Fibroblast of lung (primary cell): ENCODE results near the gene KIF16B. TPM values are rescaled to one million over a fixed set of nuclear protein-coding genes. Genes with fewer than 3 reads are reported as not detected.

Experiments
- DNase-seq, 2 donors: peaks; one replicate each; pipeline versions ENCODE4 v3.0.0 to v3.0.0-alpha.2; 2010; ENCODE audit warnings: low read depth in 2 of 2
- H2AFZ ChIP-seq: 2 replicates; pipeline ENCODE4 v1.5.1; 2012; ENCODE audit warnings: low read length, control low read depth, inconsistent platforms
- H3K27ac ChIP-seq: 2 replicates; pipeline ENCODE4 v1.5.1; 2011; ENCODE audit warnings: low read length, control low read depth; ENCODE audit not compliant: insufficient read depth
- H3K27me3 ChIP-seq: 2 replicates; pipeline ENCODE4 v1.5.1; 2011; ENCODE audit warnings: mild to moderate bottlenecking, low read length; ENCODE audit not compliant: control insufficient read depth, insufficient read depth
- H3K36me3 ChIP-seq: 2 replicates; pipeline ENCODE4 v1.5.1; 2011; ENCODE audit warnings: low read length; ENCODE audit not compliant: control insufficient read depth, insufficient read depth
- H3K4me1 ChIP-seq: 2 replicates; pipeline ENCODE4 v1.5.1; 2011; ENCODE audit warnings: low read length; ENCODE audit not compliant: control insufficient read depth, insufficient read depth; ENCODE audit errors: extremely low read depth
- H3K4me2 ChIP-seq: 2 replicates; pipeline ENCODE4 v1.5.1; 2011; ENCODE audit warnings: low read length, control low read depth; ENCODE audit not compliant: insufficient read depth; ENCODE audit errors: extremely low read depth
- H3K4me3 ChIP-seq, 4 experiments: fragments of 200-600 bp in 1 of 4; sonication (generic) in 1 of 4; replicated peaks in 1 of 4; 2 replicates each; pipeline ENCODE4 v1.5.1; 2011 to 2016; ENCODE audit warnings: low read length in 4 of 4, low read depth in 3 of 4, mild to moderate bottlenecking in 3 of 4, control low read depth in 2 of 4, inconsistent platforms in 1 of 4, mixed read lengths in 1 of 4; ENCODE audit not compliant: insufficient read depth in 1 of 4; ENCODE audit errors: control extremely low read depth in 1 of 4
- H3K79me2 ChIP-seq: 2 replicates; pipeline ENCODE4 v1.5.1; 2012; ENCODE audit warnings: mild to moderate bottlenecking, low read length, inconsistent platforms; ENCODE audit not compliant: control insufficient read depth, insufficient read depth
- H3K9ac ChIP-seq: 2 replicates; pipeline ENCODE4 v1.5.1; 2011; ENCODE audit warnings: mild to moderate bottlenecking, low read length, control low read depth; ENCODE audit not compliant: insufficient read depth
- H3K9me3 ChIP-seq: 2 replicates; pipeline ENCODE4 v1.5.1; 2012; ENCODE audit warnings: low read depth, low read length; ENCODE audit not compliant: control insufficient read depth, insufficient read depth
- H4K20me1 ChIP-seq: 2 replicates; pipeline ENCODE4 v1.5.1; 2011; ENCODE audit warnings: low read length; ENCODE audit not compliant: control insufficient read depth, insufficient read depth; ENCODE audit errors: extremely low read depth
- CTCF ChIP-seq, 2 donors: IDR thresholded peaks in 1 of 2; conservative IDR thresholded peaks in 1 of 2; 1 replicate in 1 of 2; 2 replicates in 1 of 2; pipeline ENCODE4 v1.5.1; 2011 to 2012; ENCODE audit warnings: low read length in 2 of 2, control low read depth in 1 of 2, inconsistent platforms in 1 of 2, low read depth in 1 of 2, mild to moderate bottlenecking in 1 of 2
- EZH2 ChIP-seq: IDR thresholded peaks from 2 replicates; pipeline ENCODE4 v1.5.1; 2012; ENCODE audit warnings: low read length, control low read depth, mild to moderate bottlenecking; ENCODE audit errors: missing control alignments
- polyA plus RNA-seq, 2 donors: library from polyadenylated mRNA; depleted of rRNA in 1 of 2; stranded (reverse) in 1 of 2; unstranded in 1 of 2; fragments of >200 nt; gene quantifications; 2 replicates each; pipeline ENCODE4 v1.2.1, GENCODE V29; 2011 to 2012; ENCODE audit warnings: missing spikeins in 1 of 2
- total RNA-seq: library from RNA; depleted of rRNA; stranded (reverse); fragments of >200 nt; gene quantifications from 2 replicates; pipeline ENCODE4 v1.2.1, GENCODE V29; 2014

Gene KIF16B
- total and polyA plus RNA-seq, 2 donors (not counting 1 experiment from before 2014, with no cell fraction given) = 7.7 to 17.3 TPM

GRCh38 chr20:16280219-16280618 is 293.0 kb downstream of the KIF16B start:
- no peak overlapping the region for H2AFZ ChIP-seq
- TF ChIP-seq EZH2 = no peak
- no peaks in the 10 kb centered on the region for H3K27me3 ChIP-seq
- H3K4me2 ChIP-seq = no peak overlapping the region
- no peaks in the 10 kb centered on the region for H4K20me1 ChIP-seq
- no peak for DNase-seq
- no peak overlapping the region for H3K9ac ChIP-seq
- H3K27ac ChIP-seq = no peak overlapping the region
- H3K4me1 ChIP-seq = no peaks in the 10 kb centered on the region
- no peaks in the 10 kb centered on the region for H3K79me2 ChIP-seq
- no peak overlapping the region for H3K4me3 ChIP-seq
- no peaks in the 10 kb centered on the region for H3K36me3 ChIP-seq
- H3K9me3 ChIP-seq = no peaks in the 10 kb centered on the region

GRCh38 chr20:16279320-16279719 is 293.9 kb downstream of the KIF16B start:
- Histone ChIP-seq H3K27ac (no peak overlapping the region), H3K4me2 (no peak overlapping the region), H3K27me3 (no peaks in the 10 kb centered on the region), H3K79me2 (no peaks in the 10 kb centered on the region), H3K4me3 (no peak overlapping the region), H3K9me3 (no peaks in the 10 kb centered on the region), H3K9ac (no peak overlapping the region), H3K36me3 (no peaks in the 10 kb centered on the region), H4K20me1 (no peaks in the 10 kb centered on the region), H3K4me1 (no peaks in the 10 kb centered on the region), H2AFZ (no peak overlapping the region)
- DNase-seq = no peak
- no peak for TF ChIP-seq EZH2
- no peak for TF ChIP-seq CTCF (conservative IDR thresholded peaks at IDR 0.05 in 1 of 2, IDR thresholded peaks at IDR 0.05 in 1 of 2; ENCODE audit: low read depth in 1 of 2, low read length in 2 of 2)

- Histone ChIP-seq H3K36me3 (no peaks in the 10 kb centered on the region), H3K4me2 (no peak overlapping the region), H3K27me3 (no peaks in the 10 kb centered on the region), H4K20me1 (no peaks in the 10 kb centered on the region), H3K27ac (no peak overlapping the region), H2AFZ (no peak overlapping the region), H3K79me2 (no peaks in the 10 kb centered on the region), H3K9ac (no peak overlapping the region), H3K4me1 (no peaks in the 10 kb centered on the region), H3K9me3 (no peaks in the 10 kb centered on the region), H3K4me3 (no peak overlapping the region)
- no peak for DNase-seq
- TF ChIP-seq CTCF (conservative IDR thresholded peaks at IDR 0.05 in 1 of 2, IDR thresholded peaks at IDR 0.05 in 1 of 2; ENCODE audit: low read depth in 1 of 2, low read length in 2 of 2) (no peak), EZH2 (no peak)
Observed at GRCh38 chr20:16273812-16274555, 299.3 kb downstream of the KIF16B start.
